Cardiac fibroblast (primary cell): Measurements from ENCODE around the gene CRTAC1.

ENCODE experiments used
- DNase-seq, 2 donors: peaks; one replicate each; pipeline versions ENCODE4 v3.0.0 to v3.0.0-alpha.2; 2010; ENCODE audit warnings: low read depth in 2 of 2
- H3K4me3 ChIP-seq, 2 donors: replicated peaks in 1 of 2; 1 replicate in 1 of 2; 2 replicates in 1 of 2; pipeline ENCODE4 v1.5.1; 2011; ENCODE audit warnings: low read depth in 2 of 2, low read length in 2 of 2, mild to moderate bottlenecking in 2 of 2, moderate library complexity in 1 of 2
- CTCF ChIP-seq: IDR thresholded peaks from one replicate; pipeline ENCODE4 v1.5.1; 2011; ENCODE audit warnings: low read depth, mild to moderate bottlenecking, low read length, inconsistent platforms

CRTAC1 gene

GRCh38 chr10:98031440-98031839 lies 1.0 kb upstream of the CRTAC1 start:
- no peak for DNase-seq
- TF ChIP-seq CTCF = no peak
- no peak overlapping the region for H3K4me3 ChIP-seq

- DNase-seq = no peak
- no peak overlapping the region for H3K4me3 ChIP-seq
- no peak for TF ChIP-seq CTCF
These were observed 590 bp upstream of the CRTAC1 start for GRCh38 chr10:98030991-98031431.

- no peak for DNase-seq
- TF ChIP-seq CTCF = no peak
- H3K4me3 ChIP-seq = no peak overlapping the region
These were observed 1.0 kb downstream of the CRTAC1 start for GRCh38 chr10:98029149-98030092.

- no peak overlapping the region for H3K4me3 ChIP-seq
- peak; percentile 70 for TF ChIP-seq CTCF
- DNase-seq = peak; percentile 26 to 33
These were observed 2.2 kb downstream of the CRTAC1 start for GRCh38 chr10:98028168-98028770.

GRCh38 chr10:98023024-98023423 lies 7.4 kb downstream of the CRTAC1 start:
- TF ChIP-seq CTCF = no peak
- no peak overlapping the region for H3K4me3 ChIP-seq
- DNase-seq = no peak

- TF ChIP-seq CTCF = no peak
- no peak for DNase-seq
- H3K4me3 ChIP-seq = no peak overlapping the region
These were observed 9.6 kb downstream of the CRTAC1 start for GRCh38 chr10:98020784-98021183.
